ENCODE results near the gene BMPR1B. TPM values are rescaled to one million over a fixed set of nuclear protein-coding genes. Genes with fewer than 3 reads are reported as not detected.

The BMPR1B gene
- total RNA-seq, 1 experiment from 2014 or later: 0.35 TPM

DNA sequence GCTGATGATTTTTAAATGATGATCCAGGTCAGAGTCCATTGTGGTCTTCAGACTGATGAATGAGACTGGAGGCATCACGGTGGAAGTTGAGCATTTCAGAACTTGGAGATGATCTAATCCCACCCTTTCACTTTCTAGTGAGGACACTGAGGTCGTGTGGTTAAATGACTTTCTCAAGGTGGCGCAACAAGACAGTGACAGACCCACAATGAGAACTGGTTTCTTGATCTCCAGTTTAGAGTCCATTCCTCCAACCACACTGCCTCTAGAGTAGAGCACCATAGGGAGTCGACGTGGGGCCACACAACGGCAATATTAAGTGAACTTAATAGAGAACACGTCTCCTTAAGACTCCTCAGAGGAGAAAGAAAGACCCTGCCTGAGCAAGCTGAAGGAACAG lies 410.1 kb downstream of the BMPR1B start:
- H2BK5ac ChIP-seq (ENCODE audit: insufficient read length, low read length): no peak overlapping the region
- Mint-ChIP-seq H3K9me3 (peaks cover 0 to 4% of the 10 kb centered on the region in 2 experiments; a peak in 1 of 5 replicates), H3K4me1 (0 out of 4 replicates have a peak, but pooled peaks cover 0 to 3% of the 10 kb centered on the region in 2 experiments), H3K27ac (no peak overlapping the region), H3K4me3 (no peak overlapping the region), H3K27me3 (ENCODE audit: low read depth) (no peaks in the 10 kb centered on the region), H3K36me3 (ENCODE audit: insufficient read depth in 1 of 3, low read depth in 3 of 3) (no peaks in the 10 kb centered on the region)
- TF ChIP-seq, protein P1, sequence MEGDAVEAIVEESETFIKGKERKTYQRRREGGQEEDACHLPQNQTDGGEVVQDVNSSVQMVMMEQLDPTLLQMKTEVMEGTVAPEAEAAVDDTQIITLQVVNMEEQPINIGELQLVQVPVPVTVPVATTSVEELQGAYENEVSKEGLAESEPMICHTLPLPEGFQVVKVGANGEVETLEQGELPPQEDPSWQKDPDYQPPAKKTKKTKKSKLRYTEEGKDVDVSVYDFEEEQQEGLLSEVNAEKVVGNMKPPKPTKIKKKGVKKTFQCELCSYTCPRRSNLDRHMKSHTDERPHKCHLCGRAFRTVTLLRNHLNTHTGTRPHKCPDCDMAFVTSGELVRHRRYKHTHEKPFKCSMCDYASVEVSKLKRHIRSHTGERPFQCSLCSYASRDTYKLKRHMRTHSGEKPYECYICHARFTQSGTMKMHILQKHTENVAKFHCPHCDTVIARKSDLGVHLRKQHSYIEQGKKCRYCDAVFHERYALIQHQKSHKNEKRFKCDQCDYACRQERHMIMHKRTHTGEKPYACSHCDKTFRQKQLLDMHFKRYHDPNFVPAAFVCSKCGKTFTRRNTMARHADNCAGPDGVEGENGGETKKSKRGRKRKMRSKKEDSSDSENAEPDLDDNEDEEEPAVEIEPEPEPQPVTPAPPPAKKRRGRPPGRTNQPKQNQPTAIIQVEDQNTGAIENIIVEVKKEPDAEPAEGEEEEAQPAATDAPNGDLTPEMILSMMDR (conservative IDR thresholded peaks at IDR 0.05): peak; percentile 12; the same call in 1 of the 3 replicates
- H3K27ac ChIP-seq (ENCODE audit: insufficient read length, low read depth, low read length): no peak overlapping the region
- H3T11ph ChIP-seq (ENCODE audit: low read length): no peak overlapping the region
- H3K23ac ChIP-seq (ENCODE audit: insufficient read length, low read depth, low read length): no peak overlapping the region
- no peak for DNase-seq
- H3K4ac ChIP-seq (ENCODE audit: low read depth, low read length): no peak overlapping the region
- no peaks in the 10 kb centered on the region for H3K79me2 ChIP-seq (ENCODE audit: insufficient read depth, low read length)
- H3K18ac ChIP-seq (ENCODE audit: insufficient read length, low read depth, low read length): no peak overlapping the region
- no peaks in the 10 kb centered on the region for H3K23me2 ChIP-seq (ENCODE audit: insufficient read length, low read depth, low read length, poor library complexity, severe bottlenecking)
- no peak overlapping the region for H3K9ac ChIP-seq (ENCODE audit: extremely low read depth, insufficient read length, low read length)
- no peak overlapping the region for H2BK12ac ChIP-seq (ENCODE audit: insufficient read length, low read depth, low read length)
- no peak overlapping the region for H2BK20ac ChIP-seq (ENCODE audit: low read depth, low read length, poor library complexity, severe bottlenecking)
- no peak overlapping the region for H4K8ac ChIP-seq (replicated peaks; ENCODE audit: insufficient read length, low read depth, low read length)
- no peaks in the 10 kb centered on the region for H3K27me3 ChIP-seq (ENCODE audit: insufficient read depth, low read length)
- H4K91ac ChIP-seq (ENCODE audit: insufficient read length, low read depth, low read length): no peak overlapping the region
- H3K4me2 ChIP-seq (ENCODE audit: insufficient read depth, insufficient read length, low read length): no peak overlapping the region
- no peak overlapping the region for H2AFZ ChIP-seq (ENCODE audit: low read length)
- H3K4me1 ChIP-seq (ENCODE audit: insufficient read depth, low read length): no peaks in the 10 kb centered on the region
- H2BK120ac ChIP-seq (ENCODE audit: low read depth, low read length, poor library complexity, severe bottlenecking): no peak overlapping the region
- no peak overlapping the region for H3K56ac ChIP-seq (ENCODE audit: insufficient read length, low read depth, low read length)
- no peaks in the 10 kb centered on the region for H3K79me1 ChIP-seq (ENCODE audit: insufficient read depth, low read depth, low read length, poor library complexity, severe bottlenecking)
- H3K9me3 ChIP-seq (ENCODE audit: control insufficient read depth, low read depth, low read length): no peaks in the 10 kb centered on the region
- H3K14ac ChIP-seq (ENCODE audit: insufficient read depth, low read length): no peak overlapping the region
- no peak overlapping the region for H4K5ac ChIP-seq (ENCODE audit: insufficient read length, low read depth, low read length)
- H4K20me1 ChIP-seq (ENCODE audit: control insufficient read depth, insufficient read depth, insufficient read length): no peaks in the 10 kb centered on the region
- no peak overlapping the region for H2AK5ac ChIP-seq (ENCODE audit: insufficient read length, low read length)
- no CpG with 5 or more reads among the region's 7 CpGs for WGBS (ENCODE audit: extremely low coverage, insufficient read length, low lambda C conversion rate)
- no peak overlapping the region for H2BK15ac ChIP-seq (ENCODE audit: low read depth, low read length)

Measured in H9 (cell line).